ENCODE results near the gene GRPR.

GRPR gene

GRCh38 chrX:16191605-16192004 lies 68.2 kb downstream of the GRPR start:
- Histone ChIP-seq H3K27me3 (ENCODE audit: control insufficient read depth in 5 of 5, insufficient read depth in 4 of 5, low read length in 5 of 5) (peaks cover 0 to 10% (median 0%) of the 10 kb centered on the region in 5 donors), H3K9ac (ENCODE audit: low read length in 5 of 5) (no peak overlapping the region), H3K4me3 (ENCODE audit: low read depth in 1 of 5, low read length in 5 of 5) (no peak overlapping the region), H3K4me1 (ENCODE audit: control insufficient read depth in 5 of 5, insufficient read depth in 5 of 5, low read length in 5 of 5) (no peaks in the 10 kb centered on the region), H3K27ac (ENCODE audit: low read depth, low read length) (no peak overlapping the region), H3K36me3 (ENCODE audit: control insufficient read depth in 5 of 5, insufficient read depth in 5 of 5, low read length in 5 of 5) (no peaks in the 10 kb centered on the region), H3K9me3 (ENCODE audit: control insufficient read depth in 5 of 5, low read length in 5 of 5) (no peaks in the 10 kb centered on the region)

GRCh38 chrX:16196829-16197228 lies 73.5 kb downstream of the GRPR start:
- H3K36me3 ChIP-seq (ENCODE audit: control insufficient read depth in 5 of 5, insufficient read depth in 5 of 5, low read length in 5 of 5) = no peaks in the 10 kb centered on the region
- no peak overlapping the region for H3K4me3 ChIP-seq (ENCODE audit: low read depth in 1 of 5, low read length in 5 of 5)
- H3K9me3 ChIP-seq (ENCODE audit: control insufficient read depth in 5 of 5, low read length in 5 of 5) = no peaks in the 10 kb centered on the region
- no peak overlapping the region for H3K9ac ChIP-seq (ENCODE audit: low read length in 5 of 5)
- H3K27ac ChIP-seq (ENCODE audit: low read depth, low read length) = no peak overlapping the region
- peaks cover 0 to 15% (median under 1%) of the 10 kb centered on the region in 5 donors for H3K27me3 ChIP-seq (ENCODE audit: control insufficient read depth in 5 of 5, insufficient read depth in 4 of 5, low read length in 5 of 5)
- no peaks in the 10 kb centered on the region for H3K4me1 ChIP-seq (ENCODE audit: control insufficient read depth in 5 of 5, insufficient read depth in 5 of 5, low read length in 5 of 5)

- H3K9me3 ChIP-seq (ENCODE audit: control insufficient read depth in 5 of 5, low read length in 5 of 5) = no peaks in the 10 kb centered on the region
- no peak overlapping the region for H3K4me3 ChIP-seq (ENCODE audit: low read depth in 1 of 5, low read length in 5 of 5)
- peaks cover 0 to 13% (median 4%) of the 10 kb centered on the region in 5 donors for H3K27me3 ChIP-seq (ENCODE audit: control insufficient read depth in 5 of 5, insufficient read depth in 4 of 5, low read length in 5 of 5)
- no peak overlapping the region for H3K9ac ChIP-seq (ENCODE audit: low read length in 5 of 5)
- no peaks in the 10 kb centered on the region for H3K4me1 ChIP-seq (ENCODE audit: control insufficient read depth in 5 of 5, insufficient read depth in 5 of 5, low read length in 5 of 5)
- H3K27ac ChIP-seq (ENCODE audit: low read depth, low read length) = no peak overlapping the region
- H3K36me3 ChIP-seq (ENCODE audit: control insufficient read depth in 5 of 5, insufficient read depth in 5 of 5, low read length in 5 of 5) = no peaks in the 10 kb centered on the region
Observed at GRCh38 chrX:16199343-16199742, 76.0 kb downstream of the GRPR start.

- H3K9ac ChIP-seq (ENCODE audit: low read length in 5 of 5) = no peak overlapping the region
- H3K4me3 ChIP-seq (ENCODE audit: low read depth in 1 of 5, low read length in 5 of 5) = no peak overlapping the region
- H3K36me3 ChIP-seq (ENCODE audit: control insufficient read depth in 5 of 5, insufficient read depth in 5 of 5, low read length in 5 of 5) = no peaks in the 10 kb centered on the region
- H3K27ac ChIP-seq (ENCODE audit: low read depth, low read length) = no peak overlapping the region
- H3K9me3 ChIP-seq (ENCODE audit: control insufficient read depth in 5 of 5, low read length in 5 of 5) = no peaks in the 10 kb centered on the region
- peaks cover 0 to 13% (median 5%) of the 10 kb centered on the region in 5 donors for H3K27me3 ChIP-seq (ENCODE audit: control insufficient read depth in 5 of 5, insufficient read depth in 4 of 5, low read length in 5 of 5)
- no peaks in the 10 kb centered on the region for H3K4me1 ChIP-seq (ENCODE audit: control insufficient read depth in 5 of 5, insufficient read depth in 5 of 5, low read length in 5 of 5)
Observed at GRCh38 chrX:16202943-16203342, 79.6 kb downstream of the GRPR start.
